Smooth muscle cell of the umbilical artery (primary cell): ENCODE results near the gene FURIN. TPM values are rescaled to one million over a fixed set of nuclear protein-coding genes. Genes with fewer than 3 reads are reported as not detected.

Experiments
- total RNA-seq: library from RNA; depleted of rRNA; stranded (reverse); fragments of >200 nt; gene quantifications from 2 replicates; pipeline ENCODE4 v1.2.3, GENCODE V29; 2014

Gene FURIN
- total RNA-seq, result 61.8 and 130 TPM in 2 replicates

DNA sequence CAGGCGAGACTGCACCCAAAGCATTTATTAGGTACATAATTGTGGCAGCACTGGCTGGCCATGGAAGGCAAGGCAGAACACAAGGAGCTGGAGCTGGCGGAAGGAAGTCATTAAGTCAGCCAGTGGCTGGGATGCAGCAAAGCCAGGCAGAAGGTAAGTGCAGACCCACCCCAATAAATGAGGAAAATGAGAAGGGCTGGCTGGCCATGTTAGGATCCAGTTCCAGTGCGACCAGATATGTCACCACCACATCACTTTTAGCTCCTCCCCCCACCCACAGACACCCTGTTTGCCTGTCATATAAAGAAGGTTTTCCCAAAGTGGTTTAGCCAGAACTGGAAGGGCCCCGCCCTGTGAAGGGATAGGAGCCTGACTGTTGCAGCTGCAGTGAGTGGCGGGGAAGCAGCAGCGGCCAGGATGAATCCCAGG lies at the start of gene FURIN:
Gene FURIN (plus strand): TSS at position 328 of the 429 bp plus-strand sequence. CDS start 7,153 bp downstream, outside the sequence.

DNA sequence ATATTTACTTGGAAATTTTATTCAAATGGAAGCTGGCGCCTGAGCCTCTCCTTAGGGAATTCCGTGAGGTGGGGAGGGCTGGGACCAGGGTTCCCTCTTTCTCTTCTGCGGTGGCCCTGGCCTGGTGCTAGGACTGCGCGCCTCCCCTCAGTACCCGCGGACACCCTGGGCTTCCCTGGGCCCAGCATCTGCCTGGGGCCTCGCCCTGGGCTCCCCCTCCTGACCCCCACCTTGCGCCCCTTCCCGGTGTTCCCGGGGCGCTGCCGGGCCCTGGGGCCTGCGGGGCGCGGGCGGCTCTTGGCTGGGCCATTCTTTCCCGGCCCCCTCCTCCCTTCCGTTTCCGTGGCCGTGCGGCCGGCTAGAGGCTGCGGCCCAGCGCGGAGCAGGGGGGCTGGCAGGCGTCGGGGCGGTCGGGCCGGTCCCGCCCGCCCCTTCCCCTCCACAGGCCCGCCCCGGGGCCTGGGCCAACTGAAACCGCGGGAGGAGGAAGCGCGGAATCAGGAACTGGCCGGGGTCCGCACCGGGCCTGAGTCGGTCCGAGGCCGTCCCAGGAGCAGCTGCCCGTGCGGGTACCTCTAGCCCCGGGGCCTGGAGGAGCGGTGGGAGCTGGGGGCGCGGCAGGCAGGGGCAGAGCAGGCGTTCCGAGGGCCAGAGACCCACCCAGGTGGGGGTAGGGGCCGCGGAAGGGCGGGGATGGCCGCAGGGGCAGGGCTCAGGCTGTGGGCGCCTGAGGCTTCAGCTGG lies 15.8 kb downstream of the FURIN start, which contains the start of gene FES:
Gene FES (plus strand): TSS at position 529 of the 743 bp plus-strand sequence. CDS start 542 bp downstream, outside the sequence.

DNA sequence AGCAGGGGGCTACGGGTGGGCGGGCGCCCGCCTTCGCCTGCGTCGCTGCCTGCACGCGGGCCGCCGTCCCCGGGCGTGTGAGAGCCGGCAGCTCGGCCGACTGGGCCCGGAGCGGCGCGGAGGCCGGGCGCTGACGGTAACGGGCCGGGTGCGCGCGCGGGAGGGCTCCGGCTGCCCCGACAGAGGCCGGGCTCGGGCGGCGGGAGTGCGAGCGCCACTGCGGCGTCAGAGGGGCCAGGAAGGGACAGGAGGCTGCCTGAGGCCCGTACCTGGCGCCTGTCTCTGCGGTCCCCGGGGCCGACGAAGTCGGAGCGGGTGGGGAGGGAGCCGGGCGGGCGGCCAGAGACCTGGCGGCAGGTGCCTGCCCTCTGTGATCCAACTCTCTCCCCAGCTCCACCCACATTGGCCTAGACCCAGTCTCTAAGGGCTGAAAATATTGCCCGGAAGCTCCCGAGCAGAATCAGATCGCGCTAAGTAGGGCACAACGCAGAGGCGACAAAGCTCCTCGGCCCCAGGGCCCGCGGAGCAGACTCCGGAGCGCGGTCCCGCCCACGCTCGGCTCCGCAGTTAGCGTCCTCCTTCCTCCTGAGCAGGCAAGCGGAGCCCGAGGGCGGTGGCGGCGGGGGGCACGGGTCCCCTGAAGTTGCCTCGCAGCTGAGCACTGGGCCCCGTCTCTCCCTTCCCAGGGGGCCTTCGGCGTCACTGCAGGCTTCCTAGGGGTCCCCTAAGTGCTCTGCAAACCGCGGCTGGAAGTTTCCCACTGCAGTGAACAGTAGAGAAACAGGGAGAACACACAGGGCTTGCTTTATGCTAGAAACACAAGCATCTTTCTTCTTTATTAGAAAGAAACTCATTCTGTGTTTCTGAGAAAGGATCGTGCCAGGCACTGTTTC lies 34.7 kb downstream of the FURIN start, which contains the start of gene MAN2A2:
Gene MAN2A2 (plus strand): TSS at position 463 of the 893 bp plus-strand sequence. CDS start 906 bp downstream, outside the sequence.

DNA sequence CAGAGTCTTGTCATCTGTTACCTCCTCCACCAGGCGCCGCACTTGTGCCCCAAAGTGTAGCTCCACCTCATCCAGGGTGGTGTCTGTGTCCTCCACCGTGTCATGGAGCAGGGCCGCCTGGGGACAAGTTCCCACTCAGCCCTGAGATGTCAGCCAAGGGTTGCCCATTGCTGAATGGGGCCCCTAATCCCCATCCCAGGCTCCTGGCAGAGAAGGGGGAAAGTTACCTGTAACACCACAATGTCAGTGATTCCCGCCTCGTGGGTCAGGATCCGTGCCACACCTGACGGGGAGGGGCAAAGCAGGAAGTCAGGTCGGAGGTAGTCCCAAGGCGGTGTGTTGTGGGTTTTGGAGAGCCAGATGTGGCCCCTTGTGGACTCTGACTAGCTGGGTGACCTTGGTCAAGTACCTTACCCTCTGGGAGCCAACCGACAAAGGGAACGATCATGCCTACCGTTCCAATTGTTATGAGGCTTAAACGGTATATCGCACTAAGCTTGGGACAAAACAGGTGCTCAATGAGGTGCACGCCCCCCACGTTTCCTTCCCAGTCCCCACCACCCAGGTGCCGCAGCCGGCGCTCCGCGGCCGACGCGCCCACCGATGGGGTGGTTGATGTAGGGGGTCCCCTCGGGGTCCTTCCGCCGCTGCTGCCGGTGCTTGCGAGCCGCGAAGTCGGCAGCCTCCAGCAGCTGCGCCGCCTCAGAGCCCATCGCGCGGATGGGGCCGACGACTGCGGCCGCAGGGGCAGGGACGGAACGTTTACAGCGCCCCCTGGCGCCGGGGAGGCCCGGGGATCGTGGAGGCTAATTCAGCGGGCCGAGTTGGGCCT lies 63.7 kb downstream of the FURIN start, which contains the start of gene HDDC3:
Gene HDDC3 (minus strand): TSS at position 722 of the 832 bp plus-strand sequence. CDS start 9 bp downstream, at position 713.

Other genes with a start within 250 kb of the FURIN start
- gene BLM, start 151.2 kb upstream of the FURIN start, total RNA-seq, result 0.59 and 4.0 TPM in 2 replicates
- 15.4 and 27.4 TPM in 2 replicates for gene FES, start 15.9 kb downstream of the FURIN start, total RNA-seq
- 13.7 and 27.2 TPM in 2 replicates for gene MAN2A2, start 34.7 kb downstream of the FURIN start, total RNA-seq
- 11.6 and 12.2 TPM in 2 replicates for gene HDDC3, start 64.0 kb downstream of the FURIN start, total RNA-seq
- 81.4 and 106 TPM in 2 replicates for gene UNC45A, start 66.7 kb downstream of the FURIN start, total RNA-seq
- 11.3 and 15.0 TPM in 2 replicates for gene RCCD1, start 86.3 kb downstream of the FURIN start, total RNA-seq
- 8.9 and 109 TPM in 2 replicates for gene PRC1, start 125.9 kb downstream of the FURIN start, total RNA-seq
- gene VPS33B, start 154.0 kb downstream of the FURIN start, total RNA-seq, result 16.3 and 18.0 TPM in 2 replicates
- under 0.01 TPM in 1 of 2 replicates, not detected in the other for gene SV2B, start 231.7 kb downstream of the FURIN start, total RNA-seq